GM18870 (cell line): ENCODE measurements around the gene HOXD10.

Source experiments
- ATAC-seq: cut with Tn5 transposase; IDR thresholded peaks from one replicate; pipeline ENCODE4 v1.9.1; 2021; ENCODE audit warnings: moderate library complexity; ENCODE audit not compliant: unreplicated experiment

The HOXD10 gene

GRCh38 chr2:176106581-176107539 lies 9.7 kb upstream of the HOXD10 start, which contains the start of gene HOXD11:
Gene HOXD11, plus strand, starts transcription at chr2:176107280. Its CDS starts 76 bp downstream, at chr2:176107356.
- no peak for ATAC-seq

GRCh38 chr2:176107731-176108181 lies 8.8 kb upstream of the HOXD10 start:
- no peak for ATAC-seq

- no peak for ATAC-seq
Observed at GRCh38 chr2:176109192-176109901, 7.2 kb upstream of the HOXD10 start.

GRCh38 chr2:176109946-176110345 lies 6.6 kb upstream of the HOXD10 start:
- ATAC-seq: no peak

GRCh38 chr2:176110415-176111308 lies 5.9 kb upstream of the HOXD10 start:
- no peak for ATAC-seq

- no peak for ATAC-seq
Observed at GRCh38 chr2:176111309-176111663, 5.3 kb upstream of the HOXD10 start.

GRCh38 chr2:176111846-176112374 lies 4.7 kb upstream of the HOXD10 start:
- no peak for ATAC-seq

GRCh38 chr2:176112375-176113302 lies 3.9 kb upstream of the HOXD10 start:
- ATAC-seq: no peak

GRCh38 chr2:176114120-176114929 lies 2.3 kb upstream of the HOXD10 start:
- ATAC-seq: no peak

GRCh38 chr2:176114930-176115625 lies 1.5 kb upstream of the HOXD10 start:
- ATAC-seq: no peak

- ATAC-seq: no peak
Observed at GRCh38 chr2:176117162-176117822, 714 bp downstream of the HOXD10 start.

- no peak for ATAC-seq
Observed at GRCh38 chr2:176117823-176118371, 1.3 kb downstream of the HOXD10 start.

GRCh38 chr2:176118601-176119339 lies 2.2 kb downstream of the HOXD10 start:
- no peak for ATAC-seq

GRCh38 chr2:176120364-176121189 lies 4.0 kb downstream of the HOXD10 start:
- ATAC-seq: no peak

- no peak for ATAC-seq
Observed at GRCh38 chr2:176121190-176122051, 4.8 kb downstream of the HOXD10 start.
